Eye (tissue), 1 donor: ENCODE data around the gene TMPRSS4.
"Not testable (repeated sequence)": the region's sequence is repeated elsewhere in the genome, so short reads cannot be mapped to it uniquely, and the experiment has no call there.

ENCODE experiments used
- DNase-seq: peaks from one replicate; pipeline ENCODE4 v3.0.0-alpha.2; 2015

TMPRSS4 gene

DNA sequence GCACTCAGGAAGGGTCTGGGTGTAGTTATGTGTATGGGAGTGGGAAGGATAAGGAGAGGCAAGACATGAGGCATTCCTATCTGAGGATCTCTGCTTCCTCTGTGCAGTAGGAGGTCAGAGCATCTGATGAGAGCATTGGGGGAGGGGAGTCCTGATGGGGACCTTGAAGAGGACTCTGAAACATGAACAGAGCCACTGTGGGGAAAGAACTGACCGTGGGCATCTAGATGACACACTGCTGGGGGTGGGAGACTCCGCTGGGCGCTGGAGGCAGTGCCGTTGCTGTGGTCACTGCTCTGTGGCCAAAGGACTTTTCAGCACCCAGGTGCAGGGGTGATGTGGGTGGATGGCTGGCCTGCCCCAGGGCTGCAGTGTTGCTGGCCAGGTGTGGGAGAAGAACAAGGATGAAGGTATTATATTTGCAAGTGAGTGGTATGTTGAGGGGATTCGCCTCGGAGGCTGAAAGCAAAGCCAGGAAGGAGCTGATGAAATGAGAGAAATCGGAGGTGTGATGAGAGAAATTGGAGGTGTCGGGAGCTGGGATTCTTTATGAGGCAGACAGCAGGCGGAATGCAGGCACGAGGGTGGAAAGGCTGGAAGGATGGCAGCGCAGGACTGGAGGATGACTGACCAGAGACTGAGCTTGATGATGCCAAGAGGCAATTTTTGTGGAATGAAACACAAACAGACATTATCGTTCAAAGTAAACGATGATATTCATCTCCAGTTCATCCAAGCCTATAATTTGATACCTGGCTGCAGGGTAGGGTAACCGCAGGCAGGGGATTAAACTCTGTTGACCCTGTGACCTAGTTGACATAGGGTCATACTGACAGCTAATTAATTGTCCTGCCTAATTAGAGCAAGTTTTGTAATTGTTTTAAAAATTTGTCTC, 19.4 kb upstream of the TMPRSS4 start:
- DNase-seq = no peak

DNA sequence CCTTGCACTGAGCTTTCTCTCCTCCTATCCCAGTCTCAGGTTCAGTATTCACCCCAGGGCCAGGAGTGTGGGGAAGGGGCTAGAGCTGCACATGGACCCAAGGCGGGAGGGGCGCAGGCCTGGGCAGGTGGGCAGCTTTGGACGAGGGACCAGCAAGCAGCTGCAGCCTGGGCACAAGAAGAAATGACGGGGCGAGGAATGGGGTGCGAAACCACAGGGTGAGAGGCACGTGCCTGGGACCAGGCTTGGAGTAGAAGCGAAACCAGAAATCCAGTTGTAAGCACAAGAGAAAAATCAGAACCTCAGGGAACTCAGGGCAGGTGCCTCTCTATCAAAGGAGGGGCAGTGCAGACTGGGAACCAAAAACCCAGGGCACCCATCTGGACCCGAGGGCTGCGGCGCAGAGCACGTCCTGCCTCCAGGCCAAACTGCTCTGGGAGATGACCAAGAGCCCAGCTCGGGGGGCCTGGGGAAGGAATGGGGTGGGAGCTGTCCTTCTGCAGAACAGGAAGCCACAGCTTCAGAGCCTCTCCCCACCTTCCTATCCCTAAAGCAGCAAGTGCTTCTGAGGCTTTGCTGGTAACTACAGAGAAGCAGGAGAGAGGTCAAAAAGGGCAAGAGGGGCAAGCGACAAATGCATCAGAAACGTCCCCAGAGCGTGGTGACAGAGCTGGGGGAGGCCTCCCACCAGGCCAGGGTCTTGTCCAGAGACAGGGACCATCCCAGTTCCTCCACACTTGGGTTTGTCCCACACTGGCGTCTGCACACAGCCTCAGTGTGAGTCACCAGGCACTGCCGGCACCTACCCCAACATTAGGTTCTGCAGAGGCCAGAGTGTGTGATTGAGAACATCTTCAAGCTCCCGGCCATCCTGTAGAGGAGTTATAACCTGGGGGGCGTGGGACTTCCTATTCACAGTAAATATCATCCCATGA, 18.3 kb upstream of the TMPRSS4 start:
- DNase-seq = no peak

DNA sequence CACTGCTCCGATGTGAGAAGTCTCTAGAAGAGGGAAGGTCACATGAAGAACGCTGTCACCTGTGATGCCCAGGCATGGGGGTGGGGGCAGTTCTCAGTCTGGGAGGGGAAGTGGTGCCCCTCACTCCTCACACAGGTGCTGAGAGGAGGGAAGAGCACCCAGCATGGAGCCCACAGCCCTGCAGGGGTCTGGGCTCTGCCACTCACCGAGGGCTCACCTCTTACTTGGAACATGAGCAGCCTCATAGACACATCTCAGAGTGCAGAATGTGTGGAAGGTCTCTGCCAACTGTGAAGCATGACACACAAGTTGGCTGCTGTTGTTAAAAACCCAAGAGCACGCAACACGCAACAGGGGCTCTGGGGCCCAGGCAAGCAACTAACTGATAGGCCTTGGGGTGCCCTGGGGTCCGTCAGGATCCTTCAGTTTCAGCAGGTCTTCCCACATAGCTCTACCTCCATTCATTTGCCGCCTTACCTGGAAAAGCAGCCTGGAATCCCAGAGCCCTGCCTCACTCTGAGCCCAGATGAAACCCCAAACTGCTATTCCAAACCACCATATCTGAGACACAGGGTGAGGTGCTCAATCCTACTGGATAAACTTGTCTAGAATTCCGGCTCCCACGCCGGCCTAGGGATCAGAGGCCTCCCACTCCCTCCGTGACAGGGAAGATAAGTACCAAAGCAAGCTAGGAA, 17.5 kb upstream of the TMPRSS4 start:
- no peak for DNase-seq

- no peak for DNase-seq
Measured at GRCh38 chr11:118060081-118060661, 16.7 kb upstream of the TMPRSS4 start.

- no peak for DNase-seq
Measured at GRCh38 chr11:118060869-118061268, 16.0 kb upstream of the TMPRSS4 start.

- DNase-seq = no peak
Measured at GRCh38 chr11:118061586-118062125, 15.2 kb upstream of the TMPRSS4 start.

GRCh38 chr11:118062181-118062580, 14.7 kb upstream of the TMPRSS4 start:
- not testable (repeated sequence) for DNase-seq

- not testable (repeated sequence) for DNase-seq
Measured at GRCh38 chr11:118062631-118063030, 14.2 kb upstream of the TMPRSS4 start.

DNA sequence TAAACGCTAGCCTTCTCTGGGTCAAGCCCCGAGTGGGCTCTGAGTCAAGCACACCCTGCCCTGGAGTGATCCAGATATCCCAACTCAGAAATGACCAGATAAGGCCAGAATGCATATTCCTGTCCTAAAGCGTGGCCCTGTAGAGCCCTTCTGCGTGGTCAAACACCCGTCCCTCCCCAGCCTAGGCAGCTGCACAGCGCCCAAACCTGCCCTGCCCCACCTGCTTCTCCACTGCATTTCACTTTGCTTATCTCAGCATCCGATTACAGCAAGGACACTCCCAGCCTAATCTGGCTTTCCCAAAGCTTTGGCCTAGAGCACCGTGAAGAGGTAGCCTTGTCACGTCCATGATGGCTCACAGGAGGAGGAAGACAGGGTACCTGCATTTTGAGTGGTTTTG, 11.9 kb upstream of the TMPRSS4 start:
- DNase-seq = no peak

DNA sequence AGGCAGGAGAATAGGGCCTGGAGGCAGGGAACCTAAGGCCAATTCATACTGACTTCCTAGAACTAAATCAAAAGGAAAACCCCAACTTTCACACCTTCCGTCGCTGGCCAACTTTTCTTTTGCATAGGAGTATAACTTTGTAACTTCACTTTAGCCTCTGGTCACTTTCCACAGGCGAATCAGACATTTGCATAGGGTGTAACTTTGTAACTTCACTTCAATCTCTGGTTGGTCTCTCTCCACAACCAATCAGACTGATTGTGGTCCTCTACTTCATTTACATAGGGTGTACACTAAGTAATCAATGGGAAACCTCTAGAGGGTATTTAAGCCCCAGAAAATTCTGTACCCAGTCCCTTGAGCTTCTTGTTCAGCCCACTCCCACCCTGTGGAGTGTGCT, 11.5 kb upstream of the TMPRSS4 start:
- no peak for DNase-seq

- no peak for DNase-seq
Measured at GRCh38 chr11:118067006-118067405, 9.9 kb upstream of the TMPRSS4 start.

- DNase-seq = no peak
Measured at GRCh38 chr11:118068206-118068944, 8.5 kb upstream of the TMPRSS4 start.

- no peak for DNase-seq
Measured at GRCh38 chr11:118068945-118069612, 7.8 kb upstream of the TMPRSS4 start.

DNA sequence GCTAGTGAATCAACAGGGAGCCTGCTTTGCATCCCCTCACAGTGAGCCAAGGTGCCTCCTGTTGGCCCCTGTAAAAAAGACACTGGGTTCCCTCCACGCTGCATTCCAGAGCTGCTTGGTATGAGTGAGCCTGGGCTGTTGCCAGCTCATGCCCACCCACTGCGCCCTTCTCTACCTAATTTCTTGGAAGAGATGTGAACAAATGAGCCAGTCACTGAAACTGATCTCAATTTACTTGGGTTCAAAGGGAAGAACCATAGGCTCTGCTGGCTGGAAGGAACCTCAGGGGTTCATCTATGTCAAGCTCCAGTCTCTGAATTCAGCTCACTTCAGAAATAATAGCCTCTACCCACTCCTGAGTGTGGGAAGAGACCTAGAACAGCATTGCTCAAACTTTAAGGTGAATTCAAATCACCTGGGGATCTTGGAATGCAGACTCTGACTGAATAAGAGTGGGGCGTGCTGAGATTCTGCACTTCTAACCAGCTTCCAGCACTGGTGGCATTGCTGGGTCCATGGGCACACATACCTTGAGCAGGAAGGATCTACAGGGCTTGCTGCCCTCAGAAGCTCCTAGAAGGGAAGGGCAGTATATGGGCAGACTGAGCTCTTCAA, 5.4 kb upstream of the TMPRSS4 start:
- no peak for DNase-seq

GRCh38 chr11:118073554-118073953, 3.3 kb upstream of the TMPRSS4 start:
- no peak for DNase-seq

- no peak for DNase-seq
Measured at GRCh38 chr11:118074091-118074685, 2.7 kb upstream of the TMPRSS4 start.

DNA sequence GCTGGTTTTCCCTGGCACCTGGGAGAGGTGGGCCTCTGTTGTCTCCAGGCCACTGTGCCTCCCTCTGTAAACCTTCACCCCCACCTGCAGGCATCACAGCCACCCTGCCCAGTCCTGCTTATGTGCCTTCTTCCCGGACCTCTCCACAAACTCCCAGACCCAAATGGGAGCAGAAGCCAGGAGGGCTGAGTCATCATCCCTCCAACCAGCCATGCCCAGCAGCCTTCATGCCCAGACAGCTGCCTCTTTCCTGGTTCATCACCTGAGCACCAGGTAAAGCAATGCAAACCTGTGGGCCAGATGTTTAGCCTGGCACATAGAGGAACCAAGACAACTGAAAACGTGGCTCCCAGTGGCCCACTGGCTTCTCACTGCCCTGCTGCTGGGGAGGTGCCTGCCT, 2.1 kb upstream of the TMPRSS4 start:
- DNase-seq = no peak

GRCh38 chr11:118078911-118079411, 2.1 kb downstream of the TMPRSS4 start:
- DNase-seq = peak; percentile 85

- no peak for DNase-seq
Measured at GRCh38 chr11:118079491-118079890, 2.6 kb downstream of the TMPRSS4 start.

- no peak for DNase-seq
Measured at GRCh38 chr11:118080296-118080695, 3.4 kb downstream of the TMPRSS4 start.
